Smooth muscle cell of the brain vasculature (primary cell): Measurements from ENCODE around the gene GPT2.
"Not testable (repeated sequence)": the region's sequence is repeated elsewhere in the genome, so short reads cannot be mapped to it uniquely, and the experiment has no call there.

ENCODE experiments used
- DNase-seq: peaks from one replicate; pipeline ENCODE4 v3.0.0-alpha.2; 2012; ENCODE audit warnings: low read depth, low spot score

The GPT2 gene

DNA sequence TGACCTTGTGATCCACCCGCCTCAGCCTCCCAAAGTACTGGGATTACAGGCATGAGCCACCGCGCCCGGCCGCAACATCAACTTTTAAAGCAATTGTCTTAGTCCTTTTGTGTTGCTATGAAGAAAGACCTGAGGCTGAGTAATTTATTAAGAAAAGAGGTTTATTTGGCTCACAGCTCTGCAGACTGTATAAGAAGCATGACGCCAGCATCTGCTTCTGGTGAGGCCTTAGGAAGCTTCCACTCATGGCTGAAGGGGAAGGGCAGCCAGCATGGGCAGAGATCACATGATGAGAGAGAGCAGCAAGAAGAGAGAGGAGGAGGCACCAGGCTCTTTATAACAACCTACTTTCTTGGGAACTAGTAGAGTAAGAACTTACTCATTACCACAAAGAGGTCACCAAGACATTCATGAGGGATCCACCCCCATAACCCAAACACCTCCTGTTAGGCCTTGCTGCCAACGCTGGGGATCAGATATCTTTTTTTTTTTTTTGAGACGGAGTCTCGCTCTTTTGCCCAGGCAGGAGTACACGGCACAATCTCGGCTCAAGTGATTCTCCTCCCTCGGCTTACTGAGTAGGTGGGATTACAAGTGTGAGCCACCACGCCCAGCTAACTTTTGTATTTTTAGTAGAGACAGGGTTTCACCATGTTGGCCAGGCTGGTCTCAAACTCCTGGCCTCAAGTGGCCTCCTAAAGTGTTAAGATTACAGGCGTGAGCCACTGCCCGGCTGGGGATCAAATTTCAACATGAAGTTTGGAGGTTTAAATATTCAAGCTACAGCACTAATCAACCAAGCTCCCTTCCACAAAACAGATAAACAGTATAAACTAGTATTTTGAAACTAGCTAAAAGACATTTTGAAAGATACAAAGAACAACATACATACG is 21.4 kb upstream of the GPT2 start:
- no peak for DNase-seq

DNA sequence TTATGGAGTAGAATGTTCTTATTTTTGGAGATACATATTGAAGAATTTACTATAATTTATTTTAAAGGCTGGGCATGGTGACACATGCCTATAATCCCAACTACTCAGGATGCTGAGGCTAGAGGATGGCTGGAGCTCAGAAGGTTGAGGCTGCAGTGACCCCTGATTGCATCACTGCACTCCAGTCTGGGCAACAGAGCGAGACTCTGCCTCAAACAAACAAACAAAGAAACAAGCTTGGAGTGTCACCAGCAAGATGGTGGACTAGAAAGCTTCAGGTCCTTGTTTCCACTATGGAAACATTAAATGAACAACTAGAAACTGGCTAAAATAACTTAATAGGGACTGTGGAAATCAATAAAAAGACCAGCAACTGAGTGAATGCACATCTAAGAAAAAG is 17.9 kb upstream of the GPT2 start:
- no peak for DNase-seq

GRCh38 chr16:46867486-46867885 is 16.7 kb upstream of the GPT2 start:
- DNase-seq: not testable (repeated sequence)

- DNase-seq: not testable (repeated sequence)
Observed at GRCh38 chr16:46868891-46869290, 15.3 kb upstream of the GPT2 start.

- no peak for DNase-seq
Observed at GRCh38 chr16:46871597-46871996, 12.6 kb upstream of the GPT2 start.

DNA sequence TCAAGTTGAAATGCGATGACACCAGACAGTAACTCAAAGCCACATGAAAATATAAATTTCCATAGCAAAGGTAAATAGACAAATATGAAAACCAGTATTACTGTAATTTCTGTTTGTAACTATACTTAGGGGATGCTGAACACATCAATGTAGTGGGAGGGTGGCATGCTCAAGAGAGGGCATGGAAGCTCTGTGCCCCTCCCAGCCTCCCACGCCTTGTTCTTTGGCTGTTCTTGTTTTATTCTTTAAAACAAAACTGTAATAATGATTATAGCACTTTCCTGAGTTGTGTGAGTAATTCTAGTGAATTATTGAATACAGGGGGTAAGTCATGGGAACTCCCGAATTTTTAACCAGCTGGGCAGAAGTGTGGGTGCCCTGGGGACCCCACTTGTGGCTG is 11.0 kb upstream of the GPT2 start:
- DNase-seq: no peak

GRCh38 chr16:46875243-46875642 is 8.9 kb upstream of the GPT2 start:
- DNase-seq: no peak

DNA sequence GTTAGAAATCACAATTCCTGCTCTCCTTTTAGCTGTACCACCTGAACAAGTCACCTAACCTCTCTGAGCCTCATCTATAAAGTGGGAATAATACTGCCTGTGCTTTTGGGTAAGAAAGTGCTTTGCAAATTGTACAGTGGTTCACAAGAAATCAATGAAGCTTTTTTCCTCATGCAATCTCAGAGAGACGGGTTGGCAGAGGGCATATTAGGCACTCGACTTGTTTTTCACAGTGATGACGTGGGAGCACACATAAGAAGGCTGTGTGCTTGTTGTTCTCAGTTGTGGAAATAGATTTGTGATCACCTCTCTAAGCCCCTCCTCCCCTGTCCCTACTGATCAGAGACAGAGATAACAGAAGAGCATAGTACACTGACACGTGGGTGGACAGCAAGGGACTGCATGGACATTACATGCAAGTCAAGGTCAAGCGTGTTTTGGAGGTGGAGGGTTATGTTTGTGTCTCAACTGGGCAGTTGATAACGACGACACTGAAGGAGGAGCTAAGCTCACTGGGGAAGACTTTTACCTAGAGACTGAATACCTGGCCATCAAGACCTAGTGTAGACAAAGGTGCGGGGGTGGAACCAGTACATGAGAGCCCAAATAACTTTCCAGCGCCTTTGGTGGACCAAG is 1.7 kb upstream of the GPT2 start:
- no peak for DNase-seq

- DNase-seq: no peak
Observed at GRCh38 chr16:46882940-46883307, 1.2 kb upstream of the GPT2 start.

DNA sequence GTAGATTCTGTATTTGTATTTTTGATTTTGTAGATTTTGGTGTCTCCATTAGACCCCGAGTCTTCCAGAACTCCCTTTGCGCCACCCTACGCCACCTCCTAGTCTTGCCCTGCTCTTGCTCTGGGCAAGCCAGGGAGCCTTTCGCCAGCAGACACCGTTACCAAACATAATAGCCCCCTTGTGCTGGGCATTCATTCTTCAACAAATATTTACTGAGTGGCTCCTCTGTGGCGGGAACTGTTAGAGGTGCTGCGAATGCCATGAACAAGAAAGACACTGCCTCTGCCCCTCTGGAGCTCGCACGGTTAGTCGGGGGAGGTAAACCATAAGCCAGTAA is 841 bp upstream of the GPT2 start:
- DNase-seq: no peak

DNA sequence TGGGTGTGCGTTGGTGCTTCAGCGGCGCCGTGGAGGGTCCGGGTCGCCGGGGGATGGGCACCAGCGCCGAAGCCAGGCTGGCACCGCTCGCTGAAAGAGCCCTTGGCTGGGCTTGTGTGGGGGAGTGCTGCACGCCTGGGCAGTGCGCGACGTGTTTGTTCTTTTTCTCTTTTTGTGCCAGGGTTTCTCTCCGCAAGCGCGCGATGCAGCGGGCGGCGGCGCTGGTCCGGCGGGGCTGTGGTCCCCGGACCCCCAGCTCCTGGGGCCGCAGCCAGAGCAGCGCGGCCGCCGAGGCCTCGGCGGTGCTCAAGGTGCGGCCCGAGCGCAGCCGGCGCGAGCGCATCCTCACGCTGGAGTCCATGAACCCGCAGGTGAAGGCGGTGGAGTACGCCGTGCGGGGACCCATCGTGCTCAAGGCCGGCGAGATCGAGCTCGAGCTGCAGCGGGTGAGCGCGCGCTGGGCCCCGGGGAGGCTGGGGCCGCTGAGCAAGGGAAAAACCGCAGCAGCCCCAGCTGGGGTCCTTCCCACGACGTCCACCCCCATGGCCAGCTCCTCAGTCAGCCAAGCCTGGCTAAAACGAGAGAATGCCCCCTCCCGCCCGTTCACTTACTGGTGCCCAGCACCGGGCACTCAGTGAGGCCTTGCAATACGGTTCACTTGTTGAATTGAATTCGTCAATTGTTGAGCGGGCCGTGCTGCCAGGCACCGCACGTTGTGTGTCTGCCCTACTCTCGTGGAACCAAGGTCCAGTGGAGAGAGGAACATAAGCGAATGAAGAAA is 541 bp downstream of the GPT2 start:
- no peak for DNase-seq

DNA sequence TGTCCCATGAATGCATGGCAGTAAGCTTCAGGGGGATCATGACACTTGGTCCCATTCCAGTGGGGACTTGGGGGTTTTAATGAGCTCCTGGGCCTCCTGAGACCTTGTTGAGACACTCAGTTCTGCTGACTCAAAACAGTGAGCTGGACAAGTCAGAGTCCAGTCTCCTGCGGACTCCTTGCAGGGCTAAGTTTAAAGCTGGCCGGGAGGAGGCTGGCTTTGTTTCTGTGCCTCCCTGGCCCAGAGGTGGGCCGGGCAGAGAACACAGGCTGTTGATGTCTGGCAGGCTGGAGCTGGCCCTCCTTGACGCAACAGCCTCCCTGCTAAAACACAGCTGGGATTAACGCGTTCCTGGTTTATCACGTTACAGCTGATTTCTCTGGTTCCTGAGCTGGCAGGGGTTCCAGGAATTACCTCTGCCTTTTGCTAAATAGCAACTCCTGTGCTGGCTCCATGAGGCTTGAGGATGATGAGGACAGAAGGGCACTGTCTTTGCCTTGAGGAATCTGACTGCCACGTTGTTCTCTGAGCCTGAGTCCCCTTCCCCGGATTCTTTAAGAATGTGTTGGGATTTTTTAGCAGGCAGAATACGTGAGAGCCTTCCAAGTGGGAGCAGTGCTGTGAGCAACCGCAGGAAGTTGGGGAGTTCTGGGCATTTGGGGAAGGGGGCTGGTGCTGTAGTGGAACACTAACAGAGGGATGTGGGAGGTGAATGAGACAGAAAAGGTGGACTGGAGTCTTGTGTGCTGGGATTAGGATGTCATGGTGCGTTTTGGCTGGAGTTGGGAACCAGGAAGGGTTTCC is 2.0 kb downstream of the GPT2 start:
- DNase-seq: no peak

DNA sequence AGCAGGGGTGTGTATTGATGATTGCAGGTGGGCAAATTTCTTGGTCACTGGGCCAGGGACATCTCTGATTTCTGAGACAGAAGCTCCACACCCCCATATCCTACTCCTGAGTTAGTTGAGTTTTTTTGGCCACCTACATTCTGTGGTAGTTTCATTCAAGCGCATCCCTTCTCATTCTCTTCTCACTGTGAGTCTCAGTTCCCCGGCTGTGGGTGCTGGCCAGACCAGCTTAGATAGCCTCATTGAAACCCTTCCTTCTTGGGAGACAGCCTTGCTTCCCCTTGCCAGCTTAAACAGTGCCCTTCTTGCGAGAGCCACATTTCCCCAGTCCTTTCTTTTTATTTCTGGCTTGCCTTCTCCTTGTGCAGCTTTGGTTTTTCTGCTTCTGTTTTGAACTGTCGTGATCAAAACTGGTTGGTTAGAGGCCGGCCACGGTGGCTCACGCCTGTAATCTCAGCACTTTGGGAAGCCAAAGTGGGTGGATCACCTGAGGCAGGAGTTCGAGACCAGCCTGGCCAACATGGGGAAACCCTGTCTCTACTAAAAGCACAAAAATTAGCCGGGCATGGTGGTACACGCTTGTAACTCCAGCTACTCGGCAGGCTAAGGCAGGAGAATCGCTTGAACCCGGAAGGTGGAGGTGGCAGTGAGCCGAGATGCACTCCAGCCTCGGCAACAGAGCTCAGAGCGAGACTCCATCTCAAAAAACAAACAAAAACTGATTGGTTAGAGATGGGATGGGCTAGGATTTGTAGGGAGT is 2.8 kb downstream of the GPT2 start:
- no peak for DNase-seq

DNA sequence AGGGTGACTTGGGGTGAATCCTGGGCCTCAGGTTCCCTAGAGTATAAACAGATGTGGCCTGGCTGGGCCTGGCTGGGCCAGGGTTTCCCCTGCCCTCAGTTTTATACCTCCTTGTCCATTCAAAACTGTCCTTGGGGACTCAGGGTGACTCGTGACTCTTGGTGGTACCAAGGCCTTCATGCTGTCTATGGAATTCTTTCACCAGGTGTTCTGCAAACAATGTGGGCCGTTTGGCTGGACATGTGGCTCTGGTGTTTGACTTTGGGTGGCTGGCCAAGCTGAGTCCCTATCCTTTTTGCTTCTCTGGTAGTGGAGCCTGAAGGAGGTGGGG is 3.3 kb downstream of the GPT2 start:
- no peak for DNase-seq

- no peak for DNase-seq
Observed at GRCh38 chr16:46889245-46889941, 5.2 kb downstream of the GPT2 start.

DNA sequence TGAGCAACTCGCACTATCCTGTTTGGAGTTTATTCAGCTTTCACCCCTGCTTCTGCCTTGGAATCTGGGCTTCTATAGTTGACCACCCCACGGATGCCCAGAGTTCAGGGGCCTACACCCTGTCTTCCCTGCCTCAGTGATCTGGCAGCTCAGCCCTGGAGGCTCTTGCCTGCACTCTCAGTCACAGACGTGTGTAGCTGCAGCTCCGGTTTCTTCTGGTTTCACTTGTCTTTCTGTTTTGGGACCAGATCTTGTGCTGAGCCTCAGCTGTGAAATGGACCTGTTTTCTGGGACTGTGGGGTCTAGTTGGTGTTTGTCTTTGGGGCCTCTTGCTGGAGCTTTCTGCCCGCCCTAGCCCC is 5.8 kb downstream of the GPT2 start:
- DNase-seq: no peak

DNA sequence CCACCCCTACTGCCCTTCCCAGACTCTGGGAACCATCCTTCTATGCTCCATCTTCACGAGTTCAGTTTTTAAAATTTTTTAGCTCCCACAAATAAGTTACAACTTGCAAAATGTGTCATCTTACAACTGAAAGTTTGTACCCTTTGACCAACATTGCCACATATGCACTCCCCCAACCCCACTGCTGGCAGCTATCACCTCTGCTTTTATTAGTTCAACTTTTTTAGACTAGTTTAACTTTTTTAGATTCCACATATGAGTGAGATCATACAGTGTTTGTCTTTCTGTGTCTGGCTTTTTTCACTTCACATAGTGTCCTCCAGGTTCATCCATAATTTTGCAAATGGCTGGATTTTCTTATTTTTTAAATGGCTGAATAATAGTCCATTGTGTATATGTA is 7.7 kb downstream of the GPT2 start:
- DNase-seq: no peak

- no peak for DNase-seq
Observed at GRCh38 chr16:46894036-46894672, 10.0 kb downstream of the GPT2 start.

GRCh38 chr16:46895399-46896313 is 11.5 kb downstream of the GPT2 start:
- DNase-seq: no peak
